Glomerular endothelial cell (primary cell): ENCODE data around the gene ABHD14A. TPM values are rescaled to one million over a fixed set of nuclear protein-coding genes. Genes with fewer than 3 reads are reported as not detected.

Experiments used
- DNase-seq: peaks from one replicate; pipeline ENCODE4 v3.0.0-alpha.2; 2011; ENCODE audit warnings: low read depth, low spot score; ENCODE audit errors: extremely low read depth
- total RNA-seq: library from RNA; depleted of rRNA; stranded (reverse); fragments of >200 nt; gene quantifications from 2 replicates; pipeline ENCODE4 v1.2.3, GENCODE V29; 2015

Gene ABHD14A
- total RNA-seq, 1 donor from 2014 or later, result 13.5 TPM

DNA sequence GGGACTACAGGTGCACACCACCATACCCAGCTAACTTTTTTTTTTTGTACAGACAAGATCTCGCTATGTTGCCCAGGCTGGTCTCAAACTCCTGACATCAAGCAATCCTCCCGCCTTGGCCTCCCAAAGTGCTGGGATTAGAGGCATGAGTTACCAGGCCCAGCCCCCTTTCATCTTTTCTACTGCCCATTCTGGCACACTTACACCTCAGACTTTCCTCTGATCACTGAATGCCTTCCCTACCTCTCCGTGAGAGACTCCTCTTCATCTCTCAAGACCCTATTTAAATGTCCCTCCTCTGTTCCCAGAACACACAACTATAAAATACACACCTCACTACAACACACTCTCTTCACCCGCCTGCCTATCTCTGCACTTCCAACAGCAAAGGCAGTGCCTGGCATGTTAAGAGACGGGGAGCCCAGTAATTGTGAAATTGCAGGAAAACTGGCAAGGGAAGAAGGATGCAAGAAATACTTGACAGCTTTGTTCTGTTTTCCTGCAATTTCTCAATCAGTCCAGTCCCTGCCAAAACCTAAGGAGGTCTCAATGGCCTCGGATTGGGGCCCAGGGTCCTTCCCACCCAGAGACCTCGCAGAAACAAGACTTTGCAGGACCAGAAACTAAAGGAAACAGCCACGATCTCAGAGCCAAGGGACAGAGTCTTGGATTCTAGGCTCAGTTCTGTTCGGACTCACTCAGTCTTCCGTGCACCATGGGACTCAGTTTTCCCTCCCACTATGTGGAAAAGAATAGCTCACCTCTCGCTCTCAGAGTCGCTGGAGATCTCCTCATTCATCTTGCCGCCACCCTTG lies 34.0 kb upstream of the ABHD14A start:
- no peak for DNase-seq

DNA sequence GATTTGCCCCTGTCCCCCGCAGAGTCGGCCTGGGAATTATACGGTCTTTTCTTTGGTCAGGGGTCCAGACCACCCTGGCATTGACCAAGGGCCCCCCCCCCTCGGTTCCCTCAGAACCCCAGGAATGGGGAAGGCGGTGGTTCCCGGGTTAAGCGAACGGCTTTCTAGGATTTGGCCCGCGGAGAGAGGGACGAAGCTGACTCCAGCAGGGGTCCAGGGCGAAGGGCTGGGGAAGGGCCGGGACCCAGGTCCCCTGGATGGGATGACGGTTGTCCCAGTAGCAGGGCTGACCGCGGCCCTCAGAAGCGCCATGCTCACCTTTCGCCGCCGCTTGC lies 33.4 kb upstream of the ABHD14A start:
- no peak for DNase-seq

DNA sequence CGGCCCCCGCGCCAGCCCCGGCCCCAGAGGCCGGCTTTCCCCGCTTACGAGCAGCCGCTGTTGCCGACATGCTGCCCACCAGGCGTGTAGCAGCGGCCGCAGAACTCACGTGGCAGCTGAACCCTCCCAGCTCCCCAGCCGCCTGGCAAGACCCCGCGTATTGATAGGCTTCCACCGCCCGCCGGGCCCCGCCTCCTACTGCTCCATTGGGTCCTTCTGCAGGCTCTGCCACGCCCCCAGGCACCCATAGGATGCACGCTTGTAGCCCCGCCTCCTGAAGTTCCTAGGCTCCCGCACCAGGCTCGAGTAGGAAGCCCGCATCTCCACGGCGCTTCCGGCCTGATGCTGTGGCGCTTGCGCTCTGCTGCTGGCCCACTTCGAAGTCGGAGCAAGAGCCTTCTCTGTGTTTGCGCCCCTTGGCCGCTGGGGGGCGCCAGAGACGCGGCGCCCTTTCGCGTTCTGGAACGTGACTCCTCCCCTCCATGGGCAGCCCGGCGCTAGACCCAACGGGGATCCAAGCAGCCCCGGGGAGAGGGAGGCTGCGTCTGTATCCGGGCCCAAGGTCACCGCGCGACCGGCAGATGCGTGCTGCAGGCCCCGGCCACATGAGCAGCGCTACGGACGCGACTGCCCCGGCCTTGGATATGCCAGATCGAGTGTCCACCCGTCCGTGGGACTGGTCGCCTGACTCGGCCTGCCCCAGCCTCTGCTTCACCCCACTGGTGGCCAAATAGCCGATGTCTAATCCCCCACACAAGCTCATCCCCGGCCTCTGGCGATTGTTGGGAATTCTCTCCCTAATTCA lies 32.9 kb upstream of the ABHD14A start, which contains the start of the genes PARP3 and RRP9:
PARP3 (plus strand) TSS at position 566 of the 805 bp plus-strand sequence. CDS start 993 bp downstream, outside the sequence.
RRP9 (minus strand) TSS at position 107 of the 805 bp plus-strand sequence; CDS start at position 70, 37 bp downstream.
- peak; percentile 94 for DNase-seq

DNA sequence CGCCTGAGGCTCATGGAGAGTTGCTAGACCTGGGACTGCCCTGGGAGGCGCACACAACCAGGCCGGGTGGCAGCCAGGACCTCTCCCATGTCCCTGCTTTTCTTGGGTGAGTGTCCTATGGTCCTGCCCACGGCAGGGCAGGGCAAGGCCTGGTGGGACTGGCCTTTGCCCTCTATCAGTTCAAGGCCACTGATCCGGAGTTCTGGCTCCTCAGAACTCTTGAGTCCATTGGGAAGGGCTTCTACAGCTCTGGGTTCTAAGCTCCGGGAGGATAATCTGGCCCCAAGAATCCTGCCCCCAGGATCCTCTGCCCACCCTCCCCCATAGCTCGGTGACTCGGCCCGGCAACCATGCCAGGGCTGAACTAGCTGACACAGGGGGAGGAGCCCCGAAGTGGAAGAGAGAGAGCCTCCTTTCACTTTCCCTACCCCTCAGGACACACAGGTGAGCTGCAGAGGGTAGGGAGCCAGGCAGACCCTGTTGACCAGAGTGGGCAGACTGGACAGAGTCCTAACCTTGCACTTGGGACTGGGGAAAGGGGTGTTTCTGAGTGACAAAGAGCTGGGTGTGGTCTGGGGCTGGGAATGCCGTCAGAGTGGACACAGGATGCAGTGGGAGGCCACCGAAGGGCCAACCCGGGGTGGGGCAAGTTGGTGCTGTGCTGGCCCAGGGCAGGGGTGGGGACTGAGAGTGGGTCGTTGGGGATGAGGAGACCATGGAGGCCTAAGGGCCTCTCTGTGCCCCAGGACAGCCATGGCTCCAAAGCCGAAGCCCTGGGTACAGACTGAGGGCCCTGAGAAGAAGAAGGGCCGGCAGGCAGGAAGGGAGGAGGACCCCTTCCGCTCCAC lies 32.0 kb upstream of the ABHD14A start:
- DNase-seq, result no peak

DNA sequence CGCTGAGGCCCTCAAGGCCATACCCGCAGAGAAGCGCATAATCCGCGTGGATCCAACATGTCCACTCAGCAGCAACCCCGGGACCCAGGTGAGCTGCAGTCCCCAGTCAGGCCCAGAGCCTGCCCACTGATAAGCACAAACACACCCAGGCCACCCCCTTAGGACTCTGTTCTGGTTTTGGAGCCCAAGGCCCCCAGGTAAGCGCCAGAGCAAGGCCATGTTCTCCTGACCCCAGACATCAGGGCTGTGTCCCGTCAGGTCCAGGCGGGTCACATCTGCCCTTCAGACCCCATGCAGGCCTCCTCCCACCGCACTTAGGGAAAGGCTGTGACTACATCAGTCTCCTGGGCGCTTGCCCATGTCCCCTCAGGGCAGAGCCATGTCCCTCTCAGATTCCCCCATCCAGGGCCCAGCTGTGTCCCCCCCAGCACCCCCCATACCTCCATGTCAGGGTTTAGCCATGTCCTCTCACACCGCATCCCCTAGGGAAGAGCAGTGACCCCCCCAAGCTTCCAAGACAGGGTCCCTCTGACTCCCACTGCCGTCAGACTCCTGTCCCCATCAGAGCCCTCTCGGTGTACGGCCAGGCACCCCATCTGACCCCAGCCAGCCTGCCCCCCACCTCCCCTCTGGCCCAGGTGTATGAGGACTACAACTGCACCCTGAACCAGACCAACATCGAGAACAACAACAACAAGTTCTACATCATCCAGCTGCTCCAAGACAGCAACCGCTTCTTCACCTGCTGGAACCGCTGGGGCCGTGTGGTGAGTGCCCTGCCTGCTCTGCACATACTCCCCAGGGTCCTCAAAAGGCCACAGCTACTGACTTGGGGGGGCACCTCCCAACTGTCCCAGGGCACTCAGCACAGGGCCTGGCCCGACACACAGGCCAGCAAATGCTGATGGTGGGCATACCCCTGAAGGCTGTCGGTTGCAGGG lies 31.1 kb upstream of the ABHD14A start:
- DNase-seq, result no peak

DNA sequence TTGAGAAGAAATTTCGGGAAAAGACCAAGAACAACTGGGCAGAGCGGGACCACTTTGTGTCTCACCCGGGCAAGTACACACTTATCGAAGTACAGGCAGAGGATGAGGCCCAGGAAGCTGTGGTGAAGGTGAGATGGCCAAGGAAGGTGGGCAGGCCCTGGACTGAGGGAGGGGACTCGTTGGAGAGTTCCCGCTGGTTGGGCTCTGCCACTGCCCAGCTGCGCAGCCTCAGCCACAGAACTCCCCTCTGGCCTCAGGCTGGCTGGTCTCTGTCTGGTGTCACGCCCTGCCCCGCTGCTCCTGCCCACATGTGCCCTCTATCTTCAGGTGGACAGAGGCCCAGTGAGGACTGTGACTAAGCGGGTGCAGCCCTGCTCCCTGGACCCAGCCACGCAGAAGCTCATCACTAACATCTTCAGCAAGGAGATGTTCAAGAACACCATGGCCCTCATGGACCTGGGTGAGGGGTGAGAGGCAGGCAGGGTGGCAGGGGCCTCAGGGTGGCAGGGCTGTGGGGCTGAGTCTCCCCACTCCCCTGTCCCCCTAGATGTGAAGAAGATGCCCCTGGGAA lies 30.3 kb upstream of the ABHD14A start:
- no peak for DNase-seq

DNA sequence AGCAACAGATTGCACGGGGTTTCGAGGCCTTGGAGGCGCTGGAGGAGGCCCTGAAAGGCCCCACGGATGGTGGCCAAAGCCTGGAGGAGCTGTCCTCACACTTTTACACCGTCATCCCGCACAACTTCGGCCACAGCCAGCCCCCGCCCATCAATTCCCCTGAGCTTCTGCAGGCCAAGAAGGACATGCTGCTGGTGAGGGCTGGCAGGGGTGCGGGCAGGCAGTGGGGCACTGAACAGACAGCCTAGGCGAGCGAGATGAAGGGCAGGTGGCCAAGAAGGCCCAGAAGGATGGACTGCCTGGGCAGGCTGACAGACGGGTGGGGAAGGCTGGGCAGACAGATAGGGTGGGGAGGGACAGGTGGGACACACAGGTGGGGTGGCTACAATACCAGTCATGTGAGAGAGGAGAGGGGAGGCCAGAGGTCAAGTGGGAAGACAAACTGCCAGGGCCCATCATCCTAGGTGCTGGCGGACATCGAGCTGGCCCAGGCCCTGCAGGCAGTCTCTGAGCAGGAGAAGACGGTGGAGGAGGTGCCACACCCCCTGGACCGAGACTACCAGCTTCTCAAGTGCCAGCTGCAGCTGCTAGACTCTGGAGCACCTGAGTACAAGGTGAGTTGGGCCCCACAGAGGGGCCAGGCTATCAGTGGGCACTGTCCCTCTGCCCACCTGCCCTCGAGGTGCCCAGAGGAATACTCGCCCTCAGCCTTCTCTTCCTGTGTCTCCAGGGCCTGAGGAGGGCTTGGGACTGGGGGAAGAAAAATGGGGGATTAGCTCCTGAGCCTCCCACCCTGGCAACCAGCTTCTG lies 29.6 kb upstream of the ABHD14A start:
- DNase-seq, result no peak

DNA sequence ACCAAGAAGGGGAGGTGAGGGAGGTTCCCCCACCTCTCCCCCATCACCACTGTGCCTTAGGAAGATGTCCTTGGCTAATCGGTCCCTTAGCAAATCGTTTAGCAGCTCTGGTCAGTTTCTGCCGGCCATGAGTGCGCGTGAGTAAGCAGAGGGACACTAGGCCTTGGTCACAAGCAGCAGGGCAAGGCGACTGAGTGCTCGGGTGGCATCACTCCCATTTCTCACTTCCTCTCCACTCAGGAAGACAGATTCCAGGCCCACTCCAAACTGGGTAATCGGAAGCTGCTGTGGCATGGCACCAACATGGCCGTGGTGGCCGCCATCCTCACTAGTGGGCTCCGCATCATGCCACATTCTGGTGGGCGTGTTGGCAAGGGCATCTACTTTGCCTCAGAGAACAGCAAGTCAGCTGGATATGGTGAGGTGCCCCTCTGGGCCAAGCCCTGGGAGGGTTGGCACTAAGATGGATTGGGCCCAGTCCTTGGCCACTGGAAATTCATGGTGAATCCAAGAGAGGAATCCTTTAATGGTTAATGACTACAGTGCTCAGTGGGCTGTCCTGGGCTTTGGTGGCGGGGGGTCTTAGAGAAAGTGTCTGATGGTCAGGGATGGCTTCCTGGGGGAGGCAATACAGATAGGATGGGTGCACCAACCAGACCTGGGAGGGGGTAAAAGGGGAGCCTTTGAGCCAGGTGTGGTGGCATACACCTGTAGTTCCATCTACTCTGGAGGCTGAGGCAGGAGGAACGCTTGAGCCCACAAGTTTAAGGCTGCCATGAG lies 28.7 kb upstream of the ABHD14A start:
- no peak for DNase-seq

DNA sequence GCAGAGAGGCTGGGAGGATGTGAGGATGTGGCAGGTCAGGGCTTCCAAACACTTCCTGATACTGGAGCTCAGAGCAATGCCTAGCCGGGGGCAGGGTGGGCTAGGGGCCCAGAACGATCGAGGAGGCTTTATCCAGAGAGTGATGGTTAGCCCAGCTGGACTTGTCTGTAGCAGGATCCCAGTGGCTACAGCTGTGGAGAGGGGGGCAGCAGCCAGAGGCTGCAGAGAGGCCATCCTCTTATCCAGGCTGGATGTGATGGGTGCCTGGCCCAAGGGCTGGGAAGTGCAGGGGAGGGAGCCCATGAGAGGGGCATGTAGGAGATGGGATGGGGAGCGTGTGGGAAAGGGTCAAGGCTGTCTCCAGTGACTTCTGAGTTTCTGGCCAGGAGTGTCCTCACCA lies 28.1 kb upstream of the ABHD14A start:
- DNase-seq, result no peak

DNA sequence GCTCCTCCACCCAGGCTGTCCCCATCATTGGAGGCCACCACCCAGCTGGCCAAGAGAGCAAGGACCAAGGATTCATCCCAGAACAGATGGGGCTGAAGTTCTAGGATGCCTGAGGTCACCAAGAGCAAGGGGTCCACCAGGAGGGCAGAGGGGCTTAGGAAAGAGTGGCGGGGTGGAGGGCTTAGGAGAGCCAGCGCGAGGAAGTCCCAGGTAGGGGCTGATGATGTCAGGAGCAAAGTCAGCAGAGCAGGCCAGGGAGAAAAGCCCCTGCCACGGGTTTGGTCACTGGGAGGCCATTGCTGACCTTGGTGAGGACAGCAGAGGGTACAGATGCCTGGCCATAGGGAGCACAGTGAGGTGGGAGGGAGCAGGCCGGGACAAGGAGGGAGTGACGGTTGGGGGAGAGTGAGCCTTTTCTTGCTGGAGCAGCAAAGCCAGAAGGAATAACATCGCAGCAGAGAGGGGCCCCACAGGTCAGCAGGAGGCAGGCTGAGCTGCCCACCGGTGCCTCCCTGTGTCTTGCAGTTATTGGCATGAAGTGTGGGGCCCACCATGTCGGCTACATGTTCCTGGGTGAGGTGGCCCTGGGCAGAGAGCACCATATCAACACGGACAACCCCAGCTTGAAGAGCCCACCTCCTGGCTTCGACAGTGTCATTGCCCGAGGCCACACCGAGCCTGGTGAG lies 27.5 kb upstream of the ABHD14A start:
- DNase-seq, result no peak

DNA sequence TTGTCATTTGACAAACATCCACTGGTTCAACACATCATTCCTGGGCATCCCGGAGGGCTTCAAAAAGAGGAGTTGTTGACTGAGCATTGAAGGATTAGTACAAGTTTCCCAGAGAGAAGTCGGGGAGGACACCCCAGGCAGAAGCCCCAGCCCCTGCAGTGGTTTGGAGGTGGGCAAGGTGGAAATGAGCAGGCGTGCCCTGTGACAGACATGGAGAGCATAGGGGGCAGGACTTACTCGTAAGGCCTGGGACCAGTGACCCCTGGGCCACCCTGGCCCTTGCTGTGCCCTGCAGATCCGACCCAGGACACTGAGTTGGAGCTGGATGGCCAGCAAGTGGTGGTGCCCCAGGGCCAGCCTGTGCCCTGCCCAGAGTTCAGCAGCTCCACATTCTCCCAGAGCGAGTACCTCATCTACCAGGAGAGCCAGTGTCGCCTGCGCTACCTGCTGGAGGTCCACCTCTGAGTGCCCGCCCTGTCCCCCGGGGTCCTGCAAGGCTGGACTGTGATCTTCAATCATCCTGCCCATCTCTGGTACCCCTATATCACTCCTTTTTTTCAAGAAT lies 26.8 kb upstream of the ABHD14A start:
- DNase-seq, result no peak

DNA sequence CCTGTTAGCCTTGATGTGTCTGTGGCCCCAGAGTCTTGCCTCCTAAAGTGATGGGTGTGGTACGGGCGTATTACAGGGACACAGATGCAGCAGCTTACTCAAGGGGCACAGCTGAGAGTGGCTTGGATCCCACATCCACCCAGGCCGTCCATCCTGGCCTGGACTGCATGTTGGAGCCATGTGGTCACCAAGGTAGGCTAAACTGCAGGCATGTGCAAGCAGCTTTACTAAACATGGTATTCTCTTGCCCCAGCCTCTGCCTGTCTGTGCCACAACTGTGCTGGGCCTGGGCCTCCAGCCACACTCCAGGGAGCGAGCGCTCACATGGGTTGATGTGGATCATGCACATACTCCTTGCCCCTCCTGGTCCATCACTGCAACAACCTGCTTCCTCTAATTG lies 25.7 kb upstream of the ABHD14A start:
- DNase-seq, result no peak

DNA sequence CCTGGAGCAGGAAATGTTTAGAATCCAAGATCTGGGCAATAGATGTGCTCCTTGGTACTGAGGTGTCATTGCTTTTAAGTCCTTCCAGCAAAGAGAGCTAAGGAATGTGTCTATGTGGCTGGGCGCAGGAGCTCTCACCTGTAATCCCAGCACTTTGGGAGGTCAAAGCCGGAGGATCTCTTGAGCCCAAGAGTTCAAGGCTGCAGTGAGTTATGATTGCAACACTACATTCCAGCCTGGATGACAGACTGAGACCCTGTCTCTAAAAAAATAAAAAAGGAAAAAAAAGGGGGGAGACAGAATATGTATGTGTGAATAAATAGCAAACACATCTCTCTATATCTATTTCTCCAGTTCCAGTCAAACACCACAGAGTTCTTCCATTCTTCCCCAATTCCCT lies 24.0 kb upstream of the ABHD14A start:
- no peak for DNase-seq

DNA sequence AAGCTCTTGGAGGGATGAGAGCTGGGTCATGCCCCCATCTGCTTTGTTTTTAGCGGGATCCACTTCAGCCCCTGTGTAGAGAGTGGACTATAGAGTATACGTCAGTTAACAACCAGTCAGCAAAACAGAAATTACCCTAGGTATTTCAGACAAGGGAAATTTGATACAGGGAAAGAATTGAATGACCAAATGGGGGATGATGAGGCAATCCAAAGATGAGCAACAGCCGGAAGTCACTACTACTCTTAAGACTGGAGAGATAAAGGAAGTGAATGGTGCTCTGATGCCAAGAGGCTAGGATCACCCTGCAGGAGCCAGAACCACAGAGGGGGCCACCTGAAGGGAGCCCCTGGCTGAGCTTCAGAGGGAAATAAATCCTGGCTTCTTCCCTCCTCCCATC lies 21.4 kb upstream of the ABHD14A start:
- DNase-seq, result no peak

DNA sequence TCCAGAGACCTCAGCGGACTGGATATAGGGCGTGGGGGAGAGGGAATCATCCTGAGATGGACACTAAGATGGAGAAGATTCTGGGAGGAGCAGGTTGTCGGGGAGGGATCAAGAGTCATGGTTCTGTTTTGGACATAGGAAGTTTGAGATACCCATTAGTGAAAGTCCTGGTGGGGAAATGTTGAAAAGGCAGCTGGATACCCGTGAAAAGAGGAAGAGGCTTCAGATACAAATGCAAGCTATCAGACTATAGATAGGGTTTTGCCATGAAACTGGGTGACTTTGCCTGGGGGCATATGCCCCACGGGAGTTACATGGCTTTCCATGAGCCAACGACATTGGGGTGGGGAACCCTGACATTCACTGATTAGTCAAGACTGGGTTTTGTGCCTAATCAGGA lies 20.8 kb upstream of the ABHD14A start:
- DNase-seq, result no peak

DNA sequence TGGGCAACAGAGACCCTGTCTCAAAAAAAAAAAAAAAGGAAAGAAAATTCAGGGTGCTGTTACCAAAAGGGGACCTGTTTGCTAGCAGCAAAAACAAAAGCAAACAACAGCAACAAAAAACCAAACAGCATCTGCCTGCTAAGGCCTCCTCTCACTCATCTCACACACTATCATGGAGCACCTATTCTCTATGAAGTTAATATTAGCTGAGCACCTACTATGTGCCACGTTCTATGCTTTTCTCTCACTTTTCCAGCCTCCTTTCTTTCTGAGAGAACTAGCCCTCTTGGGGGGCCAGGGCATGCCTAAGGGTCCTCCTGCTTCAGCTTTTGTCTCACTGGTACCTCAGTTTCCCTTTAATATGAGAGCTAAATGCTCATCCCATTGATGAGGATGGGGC lies 20.2 kb upstream of the ABHD14A start:
- no peak for DNase-seq
